IMR-90 (cell line): ENCODE measurements around the gene SOX6. TPM values are rescaled to one million over a fixed set of nuclear protein-coding genes. Genes with fewer than 3 reads are reported as not detected.

Experiments used
- ATAC-seq: fragments of 200-7000 bp; cut with Tn5 transposase; 2 replicates; pipeline ENCODE4 v1.9.1; 2020; ENCODE audit warnings: low read depth, mild to moderate bottlenecking, moderate library complexity
- BruUV-seq: library from RNA; stranded (reverse); fragments of 400-500 nt; replicated peaks from 2 replicates; lab custom pipeline; 2021; lab: Mats Ljungman, UMichigan
- CTCF ChIA-PET: fragments of 300-600 bp; formaldehyde crosslinking; extraction: SDS; loops from one replicate; lab custom pipeline; 2021; ENCODE audit warnings: antibody characterized with exemption; lab: Yijun Ruan, JAX
- POLR2A ChIA-PET: fragments of 300-600 bp; sonication (Branson Sonifier 250); formaldehyde crosslinking; loops from one replicate; lab custom pipeline; 2022; ENCODE audit warnings: antibody characterized with exemption; ENCODE audit not compliant: unreplicated experiment; lab: Charles Lee
- DNase-seq: peaks from one replicate; pipeline ENCODE4 v3.0.0; 2013
- H2AFZ ChIP-seq: replicated peaks from 2 replicates; pipeline ENCODE3; 2013; ENCODE audit warnings: low read length, mild to moderate bottlenecking; ENCODE audit not compliant: poor library complexity
- H2AK5ac ChIP-seq: 2 replicates; pipeline ENCODE4 v1.6.1; 2013; ENCODE audit warnings: low read depth, low read length, inconsistent platforms
- H2AK9ac ChIP-seq: replicated peaks from 2 replicates; pipeline ENCODE3; 2013; ENCODE audit warnings: mild to moderate bottlenecking, low read depth, low read length, moderate library complexity; ENCODE audit not compliant: poor library complexity
- H2BK120ac ChIP-seq: 2 replicates; pipeline ENCODE4 v1.6.1; 2013; ENCODE audit warnings: low read depth, low read length, inconsistent platforms
- H2BK15ac ChIP-seq: 3 replicates; pipeline ENCODE4 v1.6.1; 2013; ENCODE audit warnings: low read depth, low read length, inconsistent platforms
- H2BK20ac ChIP-seq: 2 replicates; pipeline ENCODE4 v1.6.1; 2013; ENCODE audit warnings: low read depth, mild to moderate bottlenecking, inconsistent platforms, low read length, moderate library complexity
- H2BK5ac ChIP-seq: 2 replicates; pipeline ENCODE4 v1.6.1; 2013; ENCODE audit warnings: mild to moderate bottlenecking, low read depth, low read length, inconsistent platforms; ENCODE audit not compliant: poor library complexity, severe bottlenecking
- H3K14ac ChIP-seq: replicated peaks from 2 replicates; pipeline ENCODE4 v1.6.1; 2013; ENCODE audit warnings: low read depth, low read length, inconsistent platforms
- H3K18ac ChIP-seq: 2 replicates; pipeline ENCODE4 v1.6.1; 2013; ENCODE audit warnings: low read depth, low read length, control low read depth
- H3K23ac ChIP-seq: 2 replicates; pipeline ENCODE4 v1.6.1; 2013; ENCODE audit warnings: low read depth, low read length, inconsistent platforms
- H3K27ac ChIP-seq: 2 replicates; pipeline ENCODE4 v1.5.1; 2013; ENCODE audit warnings: mild to moderate bottlenecking, control low read depth, low read length; ENCODE audit not compliant: insufficient read depth
- H3K27me3 ChIP-seq: 2 replicates; pipeline ENCODE4 v1.6.1; 2013; ENCODE audit warnings: low read length; ENCODE audit not compliant: control insufficient read depth, insufficient read depth
- H3K36me3 ChIP-seq: 2 replicates; pipeline ENCODE4 v1.6.1; 2013; ENCODE audit warnings: low read length, mixed read lengths; ENCODE audit not compliant: control insufficient read depth, insufficient read depth
- H3K4ac ChIP-seq: 2 replicates; pipeline ENCODE4 v1.6.1; 2013; ENCODE audit warnings: low read depth, low read length, inconsistent platforms
- H3K4me1 ChIP-seq: 2 replicates; pipeline ENCODE4 v1.6.1; 2013; ENCODE audit warnings: low read length, mixed read lengths; ENCODE audit not compliant: control insufficient read depth, insufficient read depth
- H3K4me2 ChIP-seq: 2 replicates; pipeline ENCODE4 v1.6.1; 2013; ENCODE audit warnings: low read depth, mild to moderate bottlenecking, control low read depth, low read length, moderate library complexity
- H3K4me3 ChIP-seq: 2 replicates; pipeline ENCODE4 v1.5.1; 2013; ENCODE audit warnings: low read depth, mild to moderate bottlenecking, control low read depth, low read length, moderate library complexity; ENCODE audit not compliant: insufficient read depth
- H3K56ac ChIP-seq: 2 replicates; pipeline ENCODE4 v1.6.1; 2013; ENCODE audit warnings: low read length, inconsistent platforms; ENCODE audit not compliant: insufficient read depth; ENCODE audit errors: extremely low read depth
- H3K79me1 ChIP-seq, 2 experiments: 2 replicates each; pipeline ENCODE4 v1.6.1; 2013; ENCODE audit warnings: low read length in 2 of 2, inconsistent platforms in 1 of 2, low read depth in 1 of 2
- H3K9ac ChIP-seq: 2 replicates; pipeline ENCODE4 v1.6.1; 2013; ENCODE audit warnings: low read depth, low read length, control low read depth
- H3K9me1 ChIP-seq: 2 replicates; pipeline ENCODE4 v1.6.1; 2013; ENCODE audit warnings: low read length, inconsistent platforms; ENCODE audit not compliant: insufficient read depth
- H3K9me3 ChIP-seq: 2 replicates; pipeline ENCODE4 v1.6.1; 2013; ENCODE audit warnings: low read length; ENCODE audit not compliant: control insufficient read depth, insufficient read depth
- H4K20me1 ChIP-seq: 2 replicates; pipeline ENCODE4 v1.6.1; 2013; ENCODE audit warnings: low read length, inconsistent platforms; ENCODE audit not compliant: insufficient read depth
- H4K5ac ChIP-seq: 2 replicates; pipeline ENCODE4 v1.6.1; 2013; ENCODE audit warnings: mild to moderate bottlenecking, low read depth, low read length, control low read depth
- H4K8ac ChIP-seq, 2 experiments: 2 replicates each; pipeline ENCODE4 v1.6.1; 2013; ENCODE audit warnings: low read depth in 2 of 2, low read length in 2 of 2, control low read depth in 1 of 2, inconsistent platforms in 1 of 2
- H4K91ac ChIP-seq: 2 replicates; pipeline ENCODE4 v1.6.1; 2013; ENCODE audit warnings: low read depth, low read length, inconsistent platforms; ENCODE audit not compliant: insufficient read depth
- BHLHE40 ChIP-seq: fragments of 150-350 bp; IDR thresholded peaks from 2 replicates; pipeline ENCODE4 v1.6.1; 2016; ENCODE audit warnings: mild to moderate bottlenecking, low read depth, low read length
- CEBPB ChIP-seq: IDR thresholded peaks from 2 replicates; pipeline ENCODE4 v1.6.1; 2012; ENCODE audit warnings: low read depth, low read length, improper control_type of control experiment
- CHD1 ChIP-seq: IDR thresholded peaks from 2 replicates; pipeline ENCODE4 v1.6.1; 2012; ENCODE audit warnings: low read depth, low read length, improper control_type of control experiment
- FOS ChIP-seq: fragments of 150-350 bp; IDR thresholded peaks from 2 replicates; pipeline ENCODE4 v1.6.1; 2016; ENCODE audit warnings: low read depth, low read length
- MAFK ChIP-seq: IDR thresholded peaks from 2 replicates; pipeline ENCODE4 v1.6.1; 2012; ENCODE audit warnings: low read depth, low read length, improper control_type of control experiment
- MAZ ChIP-seq: IDR thresholded peaks from 2 replicates; pipeline ENCODE4 v1.6.1; 2012; ENCODE audit warnings: low read depth, mild to moderate bottlenecking, low read length, improper control_type of control experiment, moderate library complexity, borderline replicate concordance
- MXI1 ChIP-seq: IDR thresholded peaks from 2 replicates; pipeline ENCODE4 v1.6.1; 2012; ENCODE audit warnings: low read depth, mild to moderate bottlenecking, low read length, moderate library complexity, borderline replicate concordance
- NFE2L2 ChIP-seq: fragments of 150-350 bp; IDR thresholded peaks from 2 replicates; pipeline ENCODE4 v1.6.1; 2016; ENCODE audit warnings: low read depth, mild to moderate bottlenecking, low read length
- POLR2A ChIP-seq: IDR thresholded peaks from 2 replicates; pipeline ENCODE4 v1.6.1; 2012; ENCODE audit warnings: mild to moderate bottlenecking, low read depth, low read length
- RAD21 ChIP-seq: IDR thresholded peaks from 2 replicates; pipeline ENCODE4 v1.6.1; 2012; ENCODE audit warnings: low read length, improper control_type of control experiment
- RCOR1 ChIP-seq: IDR thresholded peaks from 2 replicates; pipeline ENCODE4 v1.6.1; 2012; ENCODE audit warnings: mild to moderate bottlenecking, low read length, improper control_type of control experiment; ENCODE audit not compliant: insufficient replicate concordance
- RFX5 ChIP-seq: IDR thresholded peaks from 2 replicates; pipeline ENCODE4 v1.8.0; 2012; ENCODE audit warnings: low read depth, mild to moderate bottlenecking, low read length, moderate library complexity
- SMC3 ChIP-seq: fragments of 150-350 bp; IDR thresholded peaks from 2 replicates; pipeline ENCODE4 v1.6.1; 2016; ENCODE audit warnings: low read depth, mild to moderate bottlenecking, antibody characterized with exemption, low read length, moderate library complexity
- WGBS, 2 experiments: methylation state at CpG; one replicate each; pipeline versions ENCODE4 v1.1.5 to v1.1.7; 2013; ENCODE audit warnings: missing lambda C conversion rate in 2 of 2; ENCODE audit not compliant: insufficient read length in 1 of 2; ENCODE audit errors: extremely low coverage in 2 of 2; 5-methylcytosine and 5-hydroxymethylcytosine counted together
- dilution Hi-C: fragments of 300-500 bp; cut with HindIII; formaldehyde crosslinking; loops from one replicate; pipeline ENCODE4 v1.14.3; 2018; ENCODE audit warnings: low sequenced_read_pairs; ENCODE audit not compliant: unreplicated experiment
- in situ Hi-C: fragments of 300-500 bp; cut with MboI; formaldehyde crosslinking; loops from 3 replicates; pipeline ENCODE4 v1.14.3; 2019; ENCODE audit warnings: low sequenced_read_pairs, inconsistent platforms, mixed read lengths
- intact Hi-C: fragments of 100-400 bp; cut with micrococcal nuclease; formaldehyde crosslinking; loops from 2 replicates; pipeline ENCODE4 v1.10.0; 2022
- polyA plus RNA-seq, 3 experiments: library from polyadenylated mRNA; depleted of rRNA; stranded (reverse); fragments of >200 nt; gene quantifications; 2 replicates each; pipeline ENCODE4 v1.2.3, GENCODE V29; 2012; ENCODE audit warnings: low replicate concordance in 1 of 3
- total RNA-seq: library from RNA; depleted of rRNA; stranded (reverse); fragments of >200 nt; gene quantifications from 2 replicates; pipeline ENCODE4 v1.2.3, GENCODE V29; 2012
- TF ChIP-seq, protein P1 (sequence below): conservative IDR thresholded peaks from 2 replicates; pipeline ENCODE4 v1.5.1; 2012; ENCODE audit warnings: mild to moderate bottlenecking, low read depth, low read length, improper control_type of control experiment
- TF ChIP-seq, protein P2 (sequence below): fragments of 150-350 bp; IDR thresholded peaks from 2 replicates; pipeline ENCODE4 v1.6.1; 2016; ENCODE audit warnings: low read depth, mild to moderate bottlenecking, low read length, moderate library complexity, borderline replicate concordance
- TF ChIP-seq, protein P3 (sequence below): fragments of 150-350 bp; IDR thresholded peaks from 2 replicates; pipeline ENCODE4 v1.6.1; 2017; ENCODE audit warnings: mild to moderate bottlenecking, antibody characterized with exemption, low read length, low read depth

SOX6 gene
- total and polyA plus RNA-seq, 2 of the 4 experiments (the other 2 are of a cell fraction): 1.7 to 7.7 TPM

DNA sequence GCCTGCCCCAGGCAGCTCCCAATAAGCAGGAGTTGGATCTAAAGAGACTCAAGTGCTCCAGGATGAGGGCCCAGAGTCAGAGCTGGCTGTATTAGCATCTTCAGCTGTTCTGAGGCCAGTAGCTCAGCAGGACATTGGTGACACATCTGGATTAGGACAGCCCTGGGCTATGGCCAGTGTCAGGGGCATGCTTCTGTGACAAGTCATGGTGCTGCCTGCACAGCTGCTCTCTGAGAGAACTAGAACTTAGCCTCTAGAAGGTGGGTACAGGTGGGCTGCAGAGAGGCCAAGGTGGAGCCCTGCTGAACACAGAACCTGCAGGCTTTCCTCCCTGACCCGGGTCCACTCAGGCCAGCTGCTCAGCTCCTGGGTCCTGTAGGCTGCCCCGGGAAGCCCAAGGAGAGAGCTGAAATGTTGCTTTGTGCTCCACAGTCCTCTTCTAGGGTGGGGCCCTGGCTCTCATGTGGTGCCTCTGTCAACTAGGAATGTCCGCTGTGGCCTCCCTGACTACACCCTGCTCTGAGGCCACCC is 426.9 kb downstream of the SOX6 start:
- Histone ChIP-seq H3K4me3 (no peak overlapping the region), H2BK5ac (no peak overlapping the region), H4K20me1 (no peaks in the 10 kb centered on the region), H3K18ac (no peak overlapping the region), H2AK9ac (no peak overlapping the region), H3K27me3 (peaks cover 3% of the 10 kb centered on the region; the same call in 1 of the 2 replicates), H2BK120ac (no peak overlapping the region), H2AFZ (no peak overlapping the region), H3K23ac (no peak overlapping the region), H3K4me1 (no peaks in the 10 kb centered on the region; the same call in 1 of the 2 replicates), H3K4me2 (no peak overlapping the region), H4K91ac (no peak overlapping the region), H4K5ac (no peak overlapping the region), H4K8ac (no peak overlapping the region), H3K14ac (no peak overlapping the region), H3K56ac (no peak overlapping the region), H3K36me3 (no peaks in the 10 kb centered on the region), H3K9me1 (no peaks in the 10 kb centered on the region), H2BK15ac (no peak overlapping the region), H2AK5ac (no peak overlapping the region), H3K9me3 (peaks cover 2% of the 10 kb centered on the region), H3K4ac (no peak overlapping the region), H3K27ac (no peak overlapping the region), H2BK20ac (no peak overlapping the region), H3K9ac (no peak overlapping the region), H3K79me1 (no peaks in the 10 kb centered on the region)
- intact Hi-C loops: no loop called here
- ChIA-PET CTCF (no interaction called here), POLR2A (no interaction called here)
- in situ Hi-C loops: no loop called here
- DNase-seq: no peak
- no TSS peak for BruUV-seq
- TF ChIP-seq POLR2A: no peak
- no peak for TF ChIP-seq MXI1
- TF ChIP-seq, protein P1, sequence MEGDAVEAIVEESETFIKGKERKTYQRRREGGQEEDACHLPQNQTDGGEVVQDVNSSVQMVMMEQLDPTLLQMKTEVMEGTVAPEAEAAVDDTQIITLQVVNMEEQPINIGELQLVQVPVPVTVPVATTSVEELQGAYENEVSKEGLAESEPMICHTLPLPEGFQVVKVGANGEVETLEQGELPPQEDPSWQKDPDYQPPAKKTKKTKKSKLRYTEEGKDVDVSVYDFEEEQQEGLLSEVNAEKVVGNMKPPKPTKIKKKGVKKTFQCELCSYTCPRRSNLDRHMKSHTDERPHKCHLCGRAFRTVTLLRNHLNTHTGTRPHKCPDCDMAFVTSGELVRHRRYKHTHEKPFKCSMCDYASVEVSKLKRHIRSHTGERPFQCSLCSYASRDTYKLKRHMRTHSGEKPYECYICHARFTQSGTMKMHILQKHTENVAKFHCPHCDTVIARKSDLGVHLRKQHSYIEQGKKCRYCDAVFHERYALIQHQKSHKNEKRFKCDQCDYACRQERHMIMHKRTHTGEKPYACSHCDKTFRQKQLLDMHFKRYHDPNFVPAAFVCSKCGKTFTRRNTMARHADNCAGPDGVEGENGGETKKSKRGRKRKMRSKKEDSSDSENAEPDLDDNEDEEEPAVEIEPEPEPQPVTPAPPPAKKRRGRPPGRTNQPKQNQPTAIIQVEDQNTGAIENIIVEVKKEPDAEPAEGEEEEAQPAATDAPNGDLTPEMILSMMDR: no peak
- TF ChIP-seq, protein P2, sequence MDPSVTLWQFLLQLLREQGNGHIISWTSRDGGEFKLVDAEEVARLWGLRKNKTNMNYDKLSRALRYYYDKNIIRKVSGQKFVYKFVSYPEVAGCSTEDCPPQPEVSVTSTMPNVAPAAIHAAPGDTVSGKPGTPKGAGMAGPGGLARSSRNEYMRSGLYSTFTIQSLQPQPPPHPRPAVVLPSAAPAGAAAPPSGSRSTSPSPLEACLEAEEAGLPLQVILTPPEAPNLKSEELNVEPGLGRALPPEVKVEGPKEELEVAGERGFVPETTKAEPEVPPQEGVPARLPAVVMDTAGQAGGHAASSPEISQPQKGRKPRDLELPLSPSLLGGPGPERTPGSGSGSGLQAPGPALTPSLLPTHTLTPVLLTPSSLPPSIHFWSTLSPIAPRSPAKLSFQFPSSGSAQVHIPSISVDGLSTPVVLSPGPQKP: no peak
- no peak for TF ChIP-seq RFX5
- TF ChIP-seq NFE2L2: no peak
- no peak for TF ChIP-seq CHD1
- no peak for TF ChIP-seq CEBPB
- no peak for TF ChIP-seq BHLHE40
- no peak for TF ChIP-seq RAD21
- TF ChIP-seq, protein P3, sequence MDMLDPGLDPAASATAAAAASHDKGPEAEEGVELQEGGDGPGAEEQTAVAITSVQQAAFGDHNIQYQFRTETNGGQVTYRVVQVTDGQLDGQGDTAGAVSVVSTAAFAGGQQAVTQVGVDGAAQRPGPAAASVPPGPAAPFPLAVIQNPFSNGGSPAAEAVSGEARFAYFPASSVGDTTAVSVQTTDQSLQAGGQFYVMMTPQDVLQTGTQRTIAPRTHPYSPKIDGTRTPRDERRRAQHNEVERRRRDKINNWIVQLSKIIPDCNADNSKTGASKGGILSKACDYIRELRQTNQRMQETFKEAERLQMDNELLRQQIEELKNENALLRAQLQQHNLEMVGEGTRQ: no peak
- TF ChIP-seq RCOR1: no peak
- no peak for TF ChIP-seq MAZ
- TF ChIP-seq SMC3: no peak
- TF ChIP-seq FOS: no peak
- TF ChIP-seq MAFK: no peak
- ATAC-seq: no peak
- dilution Hi-C loops: no loop called here
- no CpG with 5 or more reads among the region's 3 CpGs for WGBS, 2 experiments
